HepG2 (cell line): ENCODE measurements around the gene CDK14.

Experiments used
- ASH2L ChIP-seq: fragments of 300-600, 200-600 bp; sonication (generic); IDR thresholded peaks from 2 replicates; pipeline ENCODE4 v1.7.0; 2017; ENCODE audit warnings: low read depth, mild to moderate bottlenecking, moderate library complexity, mixed read lengths, low read length; ENCODE audit not compliant: insufficient read length
- CBFB ChIP-seq: sonication (generic); formaldehyde crosslinking; IDR thresholded peaks from 2 replicates; pipeline ENCODE4 v1.4.0; 2020; ENCODE audit warnings: missing genetic modification reagents
- CHD2 ChIP-seq: IDR thresholded peaks from 2 replicates; pipeline ENCODE4 v1.6.1; 2011; ENCODE audit warnings: low read depth, low read length, improper control_type of control experiment
- CTCF ChIP-seq: sonication (generic); formaldehyde crosslinking; IDR thresholded peaks from 2 replicates; pipeline ENCODE4 v1.5.0; 2020; ENCODE audit warnings: mild to moderate bottlenecking, missing genetic modification reagents, moderate library complexity
- DNMT1 ChIP-seq: sonication (generic); formaldehyde crosslinking; IDR thresholded peaks from 2 replicates; pipeline ENCODE4 v1.5.1; 2020; ENCODE audit warnings: mild to moderate bottlenecking, missing genetic modification reagents
- JARID2 ChIP-seq: sonication (generic); formaldehyde crosslinking; IDR thresholded peaks from 2 replicates; pipeline ENCODE4 v1.8.1; 2023; ENCODE audit warnings: missing genetic modification reagents, inconsistent platforms; ENCODE audit not compliant: insufficient replicate concordance
- POLR2A ChIP-seq, 2 experiments: IDR thresholded peaks; 2 replicates each; pipeline ENCODE4 v1.6.1; 2011; ENCODE audit warnings: low read depth in 2 of 2, low read length in 2 of 2, mild to moderate bottlenecking in 1 of 2, moderate library complexity in 1 of 2; ENCODE audit not compliant: insufficient read depth in 1 of 2
- USF2 ChIP-seq, 2 experiments: sonication (generic) in 1 of 2; formaldehyde crosslinking in 1 of 2; IDR thresholded peaks; 2 replicates each; pipeline versions ENCODE4 v1.5.1 to v1.6.1; 2011 to 2020; ENCODE audit warnings: borderline replicate concordance in 1 of 2, low read depth in 1 of 2, low read length in 1 of 2, mild to moderate bottlenecking in 1 of 2, missing genetic modification reagents in 1 of 2, moderate library complexity in 1 of 2
- ZNF501 ChIP-seq: sonication (generic); formaldehyde crosslinking; IDR thresholded peaks from 2 replicates; pipeline ENCODE4 v1.5.1; 2020; ENCODE audit warnings: mild to moderate bottlenecking, moderate library complexity, missing genetic modification reagents
- ZNF841 ChIP-seq: sonication (generic); formaldehyde crosslinking; IDR thresholded peaks from 2 replicates; pipeline ENCODE4 v1.8.1; 2023; ENCODE audit warnings: missing genetic modification reagents, borderline replicate concordance

- TF ChIP-seq ZNF841 (CRISPR knock-in tag) (no peak), CHD2 (no peak), CTCF (CRISPR knock-in tag) (no peak), ASH2L (no peak), POLR2A (IDR thresholded peaks at IDR 0.05; ENCODE audit: insufficient read depth in 1 of 2, low read depth in 2 of 2, low read length in 2 of 2) (no peak), ZNF501 (no peak), USF2 (IDR thresholded peaks at IDR 0.05; ENCODE audit: low read depth, low read length) (no peak), USF2 (CRISPR knock-in tag; IDR thresholded peaks at IDR 0.05; ENCODE audit: borderline replicate concordance) (no peak), JARID2 (CRISPR knock-in tag) (no peak), CBFB (CRISPR knock-in tag) (no peak), DNMT1 (CRISPR knock-in tag) (no peak)
Measured at GRCh38 chr7:91140286-91140685, 544.2 kb downstream of the CDK14 start.
